GM23338 (cell line): ENCODE measurements around the gene TM4SF5. TPM values are rescaled to one million over a fixed set of nuclear protein-coding genes. Genes with fewer than 3 reads are reported as not detected.

ENCODE experiments used
- ATAC-seq: fragments of 200-7000 bp; cut with Tn5 transposase; 3 replicates; pipeline ENCODE4 v1.9.1; 2020
- DNase-seq: peaks from one replicate; pipeline ENCODE4 v3.0.0-alpha.2; 2015; ENCODE audit warnings: low spot score
- H2AFZ ChIP-seq: fragments of 200-600 bp; sonication (generic); 2 replicates; pipeline ENCODE4 v1.8.0; 2016; ENCODE audit warnings: antibody characterized with exemption, mild to moderate bottlenecking, moderate library complexity
- H3F3A ChIP-seq: fragments of 200-600 bp; sonication (generic); replicated peaks from 2 replicates; pipeline ENCODE4 v1.8.0; 2017; ENCODE audit warnings: antibody characterized with exemption, mixed run types, low read depth
- H3K27ac ChIP-seq: fragments of 200-600 bp; sonication (generic); 2 replicates; pipeline ENCODE4 v1.6.1; 2016; ENCODE audit warnings: low read depth
- H3K27me3 ChIP-seq: fragments of 200-600 bp; sonication (generic); 2 replicates; pipeline ENCODE4 v1.8.0; 2016; ENCODE audit warnings: mild to moderate bottlenecking, mixed run types, moderate library complexity; ENCODE audit not compliant: insufficient read depth
- H3K36me3 ChIP-seq: fragments of 200-600 bp; sonication (generic); 2 replicates; pipeline ENCODE4 v1.8.0; 2016; ENCODE audit warnings: mild to moderate bottlenecking; ENCODE audit not compliant: insufficient read depth
- H3K4me1 ChIP-seq: fragments of 200-600 bp; sonication (generic); 2 replicates; pipeline ENCODE4 v1.8.0; 2016; ENCODE audit warnings: mild to moderate bottlenecking, moderate library complexity; ENCODE audit not compliant: insufficient read depth
- H3K4me2 ChIP-seq: fragments of 200-600 bp; sonication (generic); 2 replicates; pipeline ENCODE4 v1.7.1; 2017; ENCODE audit warnings: mixed run types
- H3K4me3 ChIP-seq: fragments of 200-600 bp; sonication (generic); 2 replicates; pipeline ENCODE4 v1.6.1; 2016; ENCODE audit warnings: mixed run types
- H3K79me2 ChIP-seq: fragments of 200-600 bp; sonication (generic); replicated peaks from 2 replicates; pipeline ENCODE4 v1.8.0; 2017; ENCODE audit warnings: mild to moderate bottlenecking; ENCODE audit not compliant: insufficient read depth
- H3K9me2 ChIP-seq: fragments of 200-600 bp; sonication (generic); 2 replicates; pipeline ENCODE4 v1.8.0; 2017; ENCODE audit not compliant: insufficient read depth
- H4K20me1 ChIP-seq: fragments of 200-600 bp; sonication (generic); replicated peaks from 2 replicates; pipeline ENCODE4 v1.8.0; 2017; ENCODE audit warnings: mild to moderate bottlenecking; ENCODE audit not compliant: insufficient read depth
- H3K27ac Mint-ChIP-seq: 2 replicates; pipeline ENCODE4 v1.8.0; 2020; ENCODE audit warnings: inconsistent platforms, mild to moderate bottlenecking, moderate library complexity, mixed read lengths
- H3K27me3 Mint-ChIP-seq: 3 replicates; pipeline ENCODE4 v1.8.0; 2022; ENCODE audit warnings: low read depth, mild to moderate bottlenecking, moderate library complexity, mixed read lengths, inconsistent platforms; ENCODE audit not compliant: insufficient read depth, poor library complexity
- H3K36me3 Mint-ChIP-seq: 3 replicates; pipeline ENCODE4 v1.8.0; 2021; ENCODE audit warnings: low read depth, mild to moderate bottlenecking, inconsistent platforms, moderate library complexity, mixed read lengths
- H3K4me1 Mint-ChIP-seq: 3 replicates; pipeline ENCODE4 v1.8.0; 2020; ENCODE audit warnings: mild to moderate bottlenecking, inconsistent platforms, mixed read lengths
- H3K4me3 Mint-ChIP-seq: 3 replicates; pipeline ENCODE4 v1.8.0; 2021; ENCODE audit warnings: moderate library complexity, mild to moderate bottlenecking, inconsistent platforms, mixed read lengths
- H3K9me3 Mint-ChIP-seq: 3 replicates; pipeline ENCODE4 v1.8.0; 2020; ENCODE audit warnings: moderate library complexity, mild to moderate bottlenecking, inconsistent platforms, mixed read lengths
- CREB1 ChIP-seq: fragments of 250-450 bp; sonication (Bioruptor Pico); IDR thresholded peaks from 2 replicates; pipeline ENCODE4 v1.5.0; 2020; ENCODE audit warnings: low read depth, mild to moderate bottlenecking, moderate library complexity
- CTCF ChIP-seq, 2 experiments: fragments of 200-600 bp in 1 of 2; sonication (generic) in 1 of 2; conservative IDR thresholded peaks; 2 replicates each; pipeline versions ENCODE4 v1.5.1 to v1.6.1; 2016 to 2017; ENCODE audit warnings: antibody characterized with exemption in 2 of 2, low read depth in 2 of 2, mild to moderate bottlenecking in 2 of 2, moderate library complexity in 1 of 2
- ETS1 ChIP-seq: IDR thresholded peaks from 2 replicates; pipeline ENCODE4 v1.6.1; 2016; ENCODE audit warnings: antibody characterized with exemption
- EZH2phosphoT487 ChIP-seq: fragments of 200-600 bp; sonication (generic); IDR thresholded peaks from one replicate; pipeline ENCODE4 v1.8.1; 2018; ENCODE audit warnings: antibody characterized with exemption; ENCODE audit not compliant: unreplicated experiment
- JUNB ChIP-seq: IDR thresholded peaks from one replicate; pipeline ENCODE4 v1.6.1; 2016; ENCODE audit warnings: antibody characterized with exemption; ENCODE audit not compliant: unreplicated experiment
- NANOG ChIP-seq: IDR thresholded peaks from 2 replicates; pipeline ENCODE4 v1.6.1; 2016; ENCODE audit warnings: antibody characterized with exemption, borderline replicate concordance
- POLR2AphosphoS5 ChIP-seq: IDR thresholded peaks from 2 replicates; pipeline ENCODE4 v1.6.1; 2016; ENCODE audit warnings: antibody characterized with exemption, low read depth
- REST ChIP-seq: IDR thresholded peaks from one replicate; pipeline ENCODE4 v1.6.1; 2018; ENCODE audit warnings: antibody characterized with exemption; ENCODE audit not compliant: unreplicated experiment
- STAT1 ChIP-seq: IDR thresholded peaks from one replicate; pipeline ENCODE4 v1.6.1; 2016; ENCODE audit warnings: antibody characterized with exemption; ENCODE audit not compliant: unreplicated experiment
- ZNF114 ChIP-seq: fragments of 250-450 bp; sonication (Bioruptor Pico); IDR thresholded peaks from 2 replicates; pipeline ENCODE4 v1.5.0; 2020; ENCODE audit warnings: mild to moderate bottlenecking, moderate library complexity
- ZNF331 ChIP-seq: fragments of 250-450 bp; sonication (Bioruptor Pico); IDR thresholded peaks from 2 replicates; pipeline ENCODE4 v1.5.0; 2020; ENCODE audit warnings: low read depth, mild to moderate bottlenecking, moderate library complexity
- ZNF462 ChIP-seq: fragments of 250-450 bp; sonication (Bioruptor Pico); IDR thresholded peaks from 2 replicates; pipeline ENCODE4 v1.5.0; 2020; ENCODE audit warnings: mild to moderate bottlenecking, moderate library complexity
- polyA plus RNA-seq: library from polyadenylated mRNA; unstranded; fragments of >200 nt; fragmentation: Nextera tagmentation; extraction: Ambion mirVana; gene quantifications from 2 replicates; pipeline ENCODE4 v1.2.1, GENCODE V29; 2016
- total RNA-seq: library from RNA; depleted of rRNA; stranded (reverse); fragments of >200 nt; shearing (Covaris generic); gene quantifications from 2 replicates; pipeline ENCODE4 v1.2.3, GENCODE V29; 2014

Gene TM4SF5
- total and polyA plus RNA-seq, 2 experiments from 2014 or later: not detected

- TF ChIP-seq JUNB (no peak), NANOG (no peak), ZNF114 (CRISPR knock-in tag) (no peak), EZH2phosphoT487 (no peak), REST (no peak), CREB1 (no peak)
These were observed 47.0 kb upstream of the TM4SF5 start (continued) for GRCh38 chr17:4724650-4725049.

- H3F3A ChIP-seq: 0 out of 2 replicates have a peak, but pooled peaks cover 2% of the 10 kb centered on the region
- no peaks in the 10 kb centered on the region for H3K4me1 ChIP-seq
- no peaks in the 10 kb centered on the region for H3K79me2 ChIP-seq
- Mint-ChIP-seq H3K27ac (no peak overlapping the region), H3K4me3 (no peak overlapping the region; the same call in 2 of the 3 replicates), H3K36me3 (no peaks in the 10 kb centered on the region; the same call in 2 of the 3 replicates), H3K27me3 (peaks cover 16% of the 10 kb centered on the region), H3K4me1 (peaks cover 3% of the 10 kb centered on the region; the same call in 2 of the 3 replicates), H3K9me3 (no peaks in the 10 kb centered on the region; the same call in 2 of the 3 replicates)
- no peaks in the 10 kb centered on the region for H3K27me3 ChIP-seq
- H2AFZ ChIP-seq: no peak overlapping the region
- no peak for DNase-seq
- no peak for ATAC-seq
- no peak overlapping the region for H3K4me2 ChIP-seq
- no peaks in the 10 kb centered on the region for H3K36me3 ChIP-seq
- no peak overlapping the region for H3K4me3 ChIP-seq
- H3K27ac ChIP-seq: no peak overlapping the region
- no peaks in the 10 kb centered on the region for H3K9me2 ChIP-seq
- no peaks in the 10 kb centered on the region; the same call in 1 of the 2 replicates for H4K20me1 ChIP-seq
- no peak for TF ChIP-seq JUNB
- no peak for TF ChIP-seq ETS1
- TF ChIP-seq ZNF462: no peak
- TF ChIP-seq STAT1: no peak
- no peak for TF ChIP-seq CTCF (conservative IDR thresholded peaks at IDR 0.05; ENCODE audit: low read depth in 2 of 2)
- no peak for TF ChIP-seq POLR2AphosphoS5
- TF ChIP-seq EZH2phosphoT487: no peak
- no peak for TF ChIP-seq ZNF331
- TF ChIP-seq NANOG: no peak
- TF ChIP-seq ZNF114 (CRISPR knock-in tag): no peak
- no peak for TF ChIP-seq CREB1
These were observed 45.9 kb upstream of the TM4SF5 start for GRCh38 chr17:4725646-4726310.
